Gastrocnemius medialis (tissue), 4 donors: ENCODE measurements around the gene PARP12. TPM values are rescaled to one million over a fixed set of nuclear protein-coding genes. Genes with fewer than 3 reads are reported as not detected.

Source experiments
- ATAC-seq, 2 donors: fragments of 150-250 bp; one replicate each; pipeline ENCODE4 v1.9.1; 2016
- DNase-seq, 2 donors: peaks; one replicate each; pipeline ENCODE4 v3.0.0-alpha.2; 2019
- H3K27ac ChIP-seq, 4 donors: fragments of 200-600 bp; sonication (generic); 1 replicate in 1 of 4; 2 replicates in 3 of 4; pipeline ENCODE4 v1.5.1; 2016 to 2018; ENCODE audit warnings: mild to moderate bottlenecking in 2 of 4, moderate library complexity in 1 of 4
- H3K27me3 ChIP-seq, 3 donors: fragments of 200-600 bp; sonication (generic) in 2 of 3; 1 replicate in 1 of 3; 2 replicates in 2 of 3; pipeline versions ENCODE4 v1.5.1 to v1.6.0; 2016 to 2019; ENCODE audit warnings: mild to moderate bottlenecking in 1 of 3, moderate library complexity in 1 of 3
- H3K36me3 ChIP-seq, 2 donors: fragments of 200-600 bp; sonication (generic) in 1 of 2; one replicate each; pipeline ENCODE4 v1.5.1; 2017 to 2018
- H3K4me1 ChIP-seq, 2 donors: fragments of 200-600 bp; sonication (generic) in 1 of 2; one replicate each; pipeline ENCODE4 v1.5.1; 2016 to 2017; ENCODE audit warnings: mild to moderate bottlenecking in 2 of 2
- H3K4me3 ChIP-seq, 4 donors: fragments of 200-600 bp; sonication (generic) in 3 of 4; 1 replicate in 1 of 4; 2 replicates in 3 of 4; pipeline ENCODE4 v1.5.1; 2016 to 2019; ENCODE audit warnings: mild to moderate bottlenecking in 2 of 4
- H3K9me3 ChIP-seq, 3 donors: fragments of 200-600 bp; sonication (generic) in 2 of 3; 1 replicate in 1 of 3; 2 replicates in 2 of 3; pipeline ENCODE4 v1.5.1; 2016 to 2019
- CTCF ChIP-seq, 5 experiments: fragments of 450-650 bp in 3 of 5; fragments of 200-600 bp in 2 of 5; sonication (generic) in 2 of 5; IDR thresholded peaks in 4 of 5; conservative IDR thresholded peaks in 1 of 5; 1 replicate in 4 of 5; 2 replicates in 1 of 5; pipeline ENCODE4 v1.5.1; 2016 to 2019; ENCODE audit warnings: antibody characterized with exemption in 5 of 5, mild to moderate bottlenecking in 3 of 5, moderate library complexity in 3 of 5
- POLR2A ChIP-seq, 2 donors: fragments of 450-650 bp; IDR thresholded peaks; one replicate each; pipeline ENCODE4 v1.6.1; 2017; ENCODE audit warnings: antibody characterized with exemption in 2 of 2, mild to moderate bottlenecking in 2 of 2, moderate library complexity in 2 of 2
- in situ Hi-C, 4 donors: fragments of 200-750 bp; cut with MboI; loops; one replicate each; pipeline versions ENCODE4 v1.15.0 to v1.8.0; 2017; ENCODE audit warnings: low sequenced_read_pairs in 4 of 4
- intact Hi-C: fragments of 100-400 bp; cut with DNase I; formaldehyde crosslinking; loops from one replicate; pipeline ENCODE4 v1.15.1; 2023; ENCODE audit warnings: low total_unique reads
- total RNA-seq, 4 donors: library from RNA; depleted of rRNA; stranded (reverse); fragments of >200 nt; gene quantifications; one replicate each; pipeline versions ENCODE4 v1.1.0 to v1.2.3, GENCODE V29; 2016

Gene PARP12
- total RNA-seq, 4 donors from 2014 or later: 4.3 to 12.7 (median 4.9) TPM

- ATAC-seq (no peak), DNase-seq (no peak)
- intact Hi-C loops (no loop called here), in situ Hi-C loops (no loop called here)
- TF ChIP-seq CTCF (IDR thresholded peaks at IDR 0.05 in 4 of 5, conservative IDR thresholded peaks at IDR 0.05 in 1 of 5) (no peak), POLR2A (IDR thresholded peaks at IDR 0.05) (no peak)
- H3K9me3 ChIP-seq: no peaks in the 10 kb centered on the region
- no peaks in the 10 kb centered on the region for H3K36me3 ChIP-seq
- H3K4me1 ChIP-seq: no peaks in the 10 kb centered on the region
- no peak overlapping the region for H3K27ac ChIP-seq
- no peak overlapping the region for H3K4me3 ChIP-seq
- H3K27me3 ChIP-seq: no peaks in the 10 kb centered on the region
Measured at GRCh38 chr7:140015471-140015970, 47.2 kb downstream of the PARP12 start.

DNA sequence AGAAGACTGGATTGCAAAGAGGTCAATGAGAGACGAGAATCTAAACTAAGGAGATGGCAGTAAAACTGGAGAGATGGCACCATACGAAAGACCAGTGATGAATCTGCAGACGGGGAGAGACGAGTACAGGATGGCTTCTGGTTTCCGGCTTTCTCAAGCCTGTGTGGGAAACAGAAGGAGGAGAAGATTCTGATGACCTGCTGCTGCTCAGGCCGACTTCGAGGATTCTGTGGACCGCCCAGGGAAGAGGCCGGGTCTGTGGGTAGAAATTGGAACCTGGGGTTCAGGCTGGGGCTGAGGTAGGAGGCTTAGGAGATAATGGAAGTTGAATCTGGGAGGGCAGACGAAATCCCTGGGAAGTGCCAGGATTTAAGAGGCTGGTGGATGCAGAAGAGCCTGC lies 48.6 kb downstream of the PARP12 start:
- H3K9me3 ChIP-seq: no peaks in the 10 kb centered on the region
- no peak for ATAC-seq
- in situ Hi-C loops: no loop called here

DNA sequence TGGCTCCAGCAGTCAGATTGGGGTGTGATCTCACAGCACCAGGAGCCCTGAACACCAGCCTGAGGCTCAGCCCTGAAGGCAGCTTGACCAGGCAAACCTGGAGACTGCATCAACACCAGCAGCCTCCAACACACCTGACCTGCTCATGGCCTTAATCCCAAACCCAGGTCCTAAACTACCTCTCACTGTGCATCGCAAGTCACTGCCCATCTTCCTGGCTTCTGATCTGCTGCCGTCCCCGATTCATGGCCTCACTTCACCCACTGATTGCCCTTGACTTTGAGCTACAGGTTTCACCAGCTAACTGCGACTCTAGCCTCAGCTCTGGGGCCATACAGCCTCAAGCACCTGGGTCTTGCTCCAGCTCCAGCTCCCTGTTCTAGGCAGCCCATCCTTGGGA lies 49.1 kb downstream of the PARP12 start:
- no peak overlapping the region for H3K27ac ChIP-seq
- H3K27me3 ChIP-seq: no peaks in the 10 kb centered on the region
- DNase-seq: no peak
- H3K4me1 ChIP-seq: no peaks in the 10 kb centered on the region
- H3K9me3 ChIP-seq: no peaks in the 10 kb centered on the region
- in situ Hi-C loops (no loop called here), intact Hi-C loops (no loop called here)
- TF ChIP-seq CTCF (IDR thresholded peaks at IDR 0.05 in 4 of 5, conservative IDR thresholded peaks at IDR 0.05 in 1 of 5) (no peak), POLR2A (IDR thresholded peaks at IDR 0.05) (no peak)
- no peak for ATAC-seq
- H3K36me3 ChIP-seq: no peaks in the 10 kb centered on the region
- no peak overlapping the region for H3K4me3 ChIP-seq

More for the DNA sequence above, 48.6 kb downstream of the PARP12 start:
- no peaks in the 10 kb centered on the region for H3K4me1 ChIP-seq
- H3K4me3 ChIP-seq: no peak overlapping the region
- DNase-seq: no peak
- intact Hi-C loops: no loop called here
- H3K27me3 ChIP-seq: no peaks in the 10 kb centered on the region
- H3K36me3 ChIP-seq: no peaks in the 10 kb centered on the region
- TF ChIP-seq POLR2A (IDR thresholded peaks at IDR 0.05): no peak
- TF ChIP-seq CTCF (IDR thresholded peaks at IDR 0.05 in 4 of 5, conservative IDR thresholded peaks at IDR 0.05 in 1 of 5): no peak
- H3K27ac ChIP-seq: no peak overlapping the region

DNA sequence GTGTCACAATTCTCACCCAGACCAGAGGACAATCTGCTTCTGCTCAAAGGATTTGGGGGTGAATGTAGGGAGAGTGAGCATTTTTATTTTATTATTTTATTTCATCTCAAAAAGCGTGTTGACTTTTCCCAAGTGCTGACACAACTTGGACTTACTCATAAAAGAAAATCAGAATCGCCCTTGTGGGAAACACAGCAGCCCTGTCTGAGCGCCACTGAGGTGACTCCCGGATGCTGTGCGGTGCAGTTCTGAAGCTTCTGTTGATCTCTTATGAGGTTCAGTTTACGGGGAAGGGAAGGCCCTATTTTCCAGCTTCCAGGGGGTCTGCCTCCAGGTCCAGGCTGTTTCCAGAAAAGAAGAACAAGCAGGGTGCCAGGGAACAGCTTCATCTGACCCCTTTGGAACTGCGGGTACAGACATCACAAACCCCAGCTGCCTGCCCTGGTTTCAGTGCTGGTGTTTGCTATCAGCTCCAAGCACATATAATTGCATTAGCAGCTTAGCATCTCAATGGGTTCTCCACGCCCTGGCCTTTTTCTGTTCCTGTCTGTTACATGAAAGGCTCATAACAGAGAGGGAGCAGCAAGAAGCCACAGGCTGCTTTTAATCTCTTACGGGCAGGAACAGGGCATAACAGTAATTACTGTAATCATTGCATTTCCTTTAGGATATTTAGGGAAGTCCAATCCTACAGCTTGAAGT lies 52.4 kb downstream of the PARP12 start:
- in situ Hi-C loops: no loop called here

More for the DNA sequence above, 52.4 kb downstream of the PARP12 start:
- ATAC-seq (no peak), DNase-seq (no peak)
- TF ChIP-seq POLR2A (IDR thresholded peaks at IDR 0.05) (no peak), CTCF (IDR thresholded peaks at IDR 0.05 in 4 of 5, conservative IDR thresholded peaks at IDR 0.05 in 1 of 5) (no peak)
- Histone ChIP-seq H3K9me3 (no peaks in the 10 kb centered on the region), H3K4me3 (no peak overlapping the region), H3K36me3 (no peaks in the 10 kb centered on the region), H3K4me1 (no peaks in the 10 kb centered on the region), H3K27ac (no peak overlapping the region), H3K27me3 (no peaks in the 10 kb centered on the region)
- intact Hi-C loops: no loop called here
